RWPE2 (cell line): ENCODE measurements around the gene MYO7A.

Experiments used
- ATAC-seq: fragments of 200-7000 bp; cut with Tn5 transposase; 3 replicates; pipeline ENCODE4 v1.9.1; 2021; ENCODE audit warnings: low read depth
- DNase-seq: peaks from one replicate; pipeline ENCODE4 v3.0.0-alpha.2; 2020; ENCODE audit warnings: low spot score
- H3K27ac ChIP-seq: fragments of 450-650 bp; 2 replicates; pipeline ENCODE4 v1.5.1; 2017; ENCODE audit warnings: mild to moderate bottlenecking; ENCODE audit not compliant: poor library complexity, severe bottlenecking
- H3K27me3 ChIP-seq: fragments of 250-450 bp; sonication (Bioruptor Pico); 2 replicates; pipeline ENCODE4 v1.5.1; 2021; ENCODE audit warnings: mild to moderate bottlenecking, moderate library complexity; ENCODE audit not compliant: insufficient read depth, poor library complexity, severe bottlenecking
- H3K36me3 ChIP-seq: fragments of 250-450 bp; sonication (Bioruptor Pico); 2 replicates; pipeline ENCODE4 v1.5.1; 2020; ENCODE audit warnings: low read depth, mild to moderate bottlenecking, moderate library complexity
- H3K4me1 ChIP-seq: fragments of 250-450 bp; sonication (Bioruptor Pico); 2 replicates; pipeline ENCODE4 v1.5.1; 2021; ENCODE audit warnings: mild to moderate bottlenecking, moderate library complexity; ENCODE audit not compliant: insufficient read depth, poor library complexity, severe bottlenecking
- H3K4me3 ChIP-seq: fragments of 250-450 bp; sonication (Bioruptor Pico); 2 replicates; pipeline ENCODE4 v1.5.1; 2021; ENCODE audit warnings: mild to moderate bottlenecking, moderate library complexity; ENCODE audit not compliant: severe bottlenecking
- H3K9me3 ChIP-seq: fragments of 250-450 bp; sonication (Bioruptor Pico); 2 replicates; pipeline ENCODE4 v1.5.1; 2021; ENCODE audit warnings: mild to moderate bottlenecking, moderate library complexity; ENCODE audit not compliant: severe bottlenecking
- TF ChIP-seq, protein P1 (sequence below): fragments of 450-650 bp; IDR thresholded peaks from one replicate; pipeline ENCODE4 v1.5.1; 2017; ENCODE audit warnings: mild to moderate bottlenecking, moderate library complexity; ENCODE audit not compliant: poor library complexity, severe bottlenecking

Gene MYO7A

DNA sequence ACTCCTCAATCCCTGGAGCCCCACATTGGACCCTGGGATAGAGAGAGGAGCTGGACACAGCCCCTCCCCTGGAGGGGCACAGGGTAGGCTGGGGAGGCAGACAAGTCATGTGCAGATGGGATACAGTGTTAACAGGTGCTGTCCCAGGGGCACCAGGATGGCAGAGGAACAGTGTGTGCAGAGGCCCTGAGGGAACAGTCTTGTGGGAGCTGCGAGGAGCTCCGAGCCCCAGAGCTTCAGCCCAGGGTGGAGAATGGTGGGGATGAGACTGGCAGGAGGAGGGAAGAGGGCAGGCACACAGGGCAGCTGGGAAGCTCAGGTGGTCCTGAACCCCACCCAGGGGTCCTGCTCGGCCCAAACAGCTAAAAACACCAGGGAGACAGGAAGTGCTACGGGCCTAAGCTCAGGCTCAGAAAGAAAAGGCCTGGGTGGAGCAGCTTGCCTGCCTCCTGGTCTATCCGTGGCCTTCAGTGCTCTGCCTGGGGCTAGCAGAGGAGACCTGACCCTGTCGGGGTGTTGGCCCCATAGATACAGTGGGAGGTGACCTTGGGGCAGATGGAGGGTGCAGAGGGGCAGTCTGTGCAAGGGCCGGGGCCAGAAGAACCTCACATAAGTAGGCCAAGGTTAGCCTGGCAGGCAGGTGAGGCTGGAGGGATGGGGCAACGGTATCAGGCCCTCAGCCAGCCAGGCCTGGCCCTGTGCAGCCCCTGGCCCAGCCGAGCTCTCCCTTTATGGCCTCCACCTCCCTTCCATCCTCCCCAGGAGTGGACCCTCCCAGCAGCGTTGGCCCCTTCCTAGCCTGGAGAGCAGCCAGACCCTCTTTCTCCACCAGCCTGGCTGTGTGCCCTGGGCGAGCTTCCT is 45.8 kb upstream of the MYO7A start:
- no peak overlapping the region for H3K4me3 ChIP-seq
- no peak overlapping the region for H3K27ac ChIP-seq
- ATAC-seq = no peak
- H3K9me3 ChIP-seq = no peaks in the 10 kb centered on the region
- H3K27me3 ChIP-seq = no peaks in the 10 kb centered on the region
- no peaks in the 10 kb centered on the region for H3K36me3 ChIP-seq
- TF ChIP-seq, protein P1, sequence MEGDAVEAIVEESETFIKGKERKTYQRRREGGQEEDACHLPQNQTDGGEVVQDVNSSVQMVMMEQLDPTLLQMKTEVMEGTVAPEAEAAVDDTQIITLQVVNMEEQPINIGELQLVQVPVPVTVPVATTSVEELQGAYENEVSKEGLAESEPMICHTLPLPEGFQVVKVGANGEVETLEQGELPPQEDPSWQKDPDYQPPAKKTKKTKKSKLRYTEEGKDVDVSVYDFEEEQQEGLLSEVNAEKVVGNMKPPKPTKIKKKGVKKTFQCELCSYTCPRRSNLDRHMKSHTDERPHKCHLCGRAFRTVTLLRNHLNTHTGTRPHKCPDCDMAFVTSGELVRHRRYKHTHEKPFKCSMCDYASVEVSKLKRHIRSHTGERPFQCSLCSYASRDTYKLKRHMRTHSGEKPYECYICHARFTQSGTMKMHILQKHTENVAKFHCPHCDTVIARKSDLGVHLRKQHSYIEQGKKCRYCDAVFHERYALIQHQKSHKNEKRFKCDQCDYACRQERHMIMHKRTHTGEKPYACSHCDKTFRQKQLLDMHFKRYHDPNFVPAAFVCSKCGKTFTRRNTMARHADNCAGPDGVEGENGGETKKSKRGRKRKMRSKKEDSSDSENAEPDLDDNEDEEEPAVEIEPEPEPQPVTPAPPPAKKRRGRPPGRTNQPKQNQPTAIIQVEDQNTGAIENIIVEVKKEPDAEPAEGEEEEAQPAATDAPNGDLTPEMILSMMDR = no peak
- peak; percentile 34 for DNase-seq
- no peaks in the 10 kb centered on the region for H3K4me1 ChIP-seq

DNA sequence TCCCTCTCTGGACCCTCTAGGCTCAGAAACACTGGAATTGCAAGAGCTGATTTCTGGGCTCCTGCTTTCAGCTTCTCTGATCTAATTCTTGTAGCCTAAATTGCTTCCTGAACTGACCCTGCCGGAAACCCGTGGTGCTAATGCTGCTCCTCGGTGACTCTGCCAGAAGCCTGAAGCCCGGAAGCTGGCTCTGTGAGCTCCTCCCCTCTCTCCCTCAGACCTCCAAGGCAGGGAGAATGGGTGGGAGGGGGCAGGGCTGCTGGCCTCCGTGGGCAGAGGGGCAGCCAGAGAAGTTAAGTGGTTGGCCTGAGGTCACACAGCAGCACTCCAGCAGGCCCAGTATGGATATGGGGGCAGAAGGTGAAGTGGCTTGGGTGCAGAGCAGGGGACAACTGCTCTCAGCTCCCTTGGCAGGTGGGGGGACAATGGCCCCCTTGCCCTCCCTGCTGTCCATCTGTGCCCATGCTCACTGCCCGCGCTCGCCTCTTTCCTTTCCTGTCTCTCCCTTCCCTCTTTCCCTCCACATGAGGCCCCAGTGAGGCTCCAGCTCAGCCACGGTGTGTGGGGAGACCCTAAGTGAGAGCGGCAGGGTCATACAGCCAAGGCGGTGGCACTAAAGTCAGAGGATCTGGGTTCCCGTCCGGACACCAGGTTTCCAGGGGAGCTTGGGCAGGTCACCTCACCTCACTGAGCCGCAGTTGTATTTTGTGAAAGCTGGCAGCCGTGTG is 45.0 kb upstream of the MYO7A start:
- Histone ChIP-seq H3K4me3 (no peak overlapping the region), H3K9me3 (no peaks in the 10 kb centered on the region), H3K27me3 (no peaks in the 10 kb centered on the region), H3K36me3 (no peaks in the 10 kb centered on the region), H3K4me1 (no peaks in the 10 kb centered on the region), H3K27ac (no peak overlapping the region)
- ATAC-seq = no peak
- DNase-seq = peak; percentile 49
- TF ChIP-seq, protein P1 = no peak

DNA sequence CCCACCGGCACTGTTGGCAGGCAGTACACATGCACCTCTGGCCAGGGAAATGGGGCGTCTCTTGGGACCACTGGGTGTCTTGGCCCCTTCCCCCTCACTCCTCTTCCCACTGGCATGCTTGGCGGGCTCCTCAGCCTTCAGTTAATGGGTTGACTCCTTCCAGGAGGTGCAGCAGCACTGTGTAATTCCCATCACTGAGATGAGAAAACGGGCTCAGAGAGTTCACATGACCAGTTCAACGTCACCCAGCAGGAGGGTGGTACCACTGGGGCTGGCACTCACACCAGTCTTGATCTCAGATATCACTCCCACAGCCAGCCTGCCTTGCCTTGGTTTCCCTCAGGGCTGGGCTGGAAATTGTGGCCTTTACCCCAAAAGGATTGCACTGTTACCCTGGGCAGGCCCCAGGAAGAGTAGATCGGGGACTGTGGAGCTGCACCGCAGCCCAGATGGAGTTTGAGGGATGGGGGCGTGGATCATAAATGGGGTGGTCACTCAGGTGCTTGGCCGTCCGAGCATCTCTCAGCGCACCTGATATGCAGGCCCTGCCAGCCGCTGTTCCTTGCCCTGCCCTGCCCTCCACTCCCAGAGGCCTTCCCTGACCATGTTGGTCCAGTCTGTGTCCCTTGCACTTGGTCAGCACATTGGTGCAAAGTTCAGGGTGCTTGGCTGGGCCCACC is 44.3 kb upstream of the MYO7A start:
- Histone ChIP-seq H3K4me3 (no peak overlapping the region), H3K27ac (no peak overlapping the region)

DNA sequence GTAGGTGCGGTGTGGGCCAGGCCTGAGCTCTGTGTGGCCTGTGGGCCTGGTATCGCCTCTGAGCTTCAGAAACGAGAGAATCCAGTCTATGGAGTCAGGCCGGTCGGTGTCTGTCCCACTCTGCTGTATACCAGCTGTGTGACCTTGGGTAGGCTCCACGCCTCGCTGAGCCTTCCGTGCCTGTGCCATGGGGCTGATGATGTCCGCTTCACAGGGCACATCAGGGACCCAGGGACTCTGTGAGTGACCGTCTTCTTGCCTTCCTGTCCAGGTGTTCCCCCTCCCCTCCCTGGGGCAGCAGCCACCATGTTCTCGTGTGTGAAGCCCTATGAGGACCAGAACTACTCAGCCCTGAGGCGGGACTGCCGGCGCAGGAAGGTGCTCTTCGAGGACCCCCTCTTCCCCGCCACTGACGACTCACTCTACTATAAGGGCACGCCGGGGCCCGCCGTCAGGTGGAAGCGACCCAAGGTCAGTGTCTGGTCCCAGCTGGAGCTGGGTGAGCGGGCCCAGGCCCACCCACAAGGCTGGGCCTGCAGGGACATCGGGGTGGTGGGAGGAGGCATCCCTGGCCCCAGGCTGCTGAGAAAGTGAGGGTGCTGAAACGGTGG is 43.4 kb upstream of the MYO7A start:
- no peak overlapping the region for H3K4me3 ChIP-seq
- no peaks in the 10 kb centered on the region for H3K9me3 ChIP-seq
- TF ChIP-seq, protein P1 = no peak
- DNase-seq (peak; percentile 46), ATAC-seq (no peak)
- no peaks in the 10 kb centered on the region for H3K36me3 ChIP-seq
- no peak overlapping the region for H3K27ac ChIP-seq
- H3K27me3 ChIP-seq = no peaks in the 10 kb centered on the region
- no peaks in the 10 kb centered on the region for H3K4me1 ChIP-seq

More for the DNA sequence above, 44.3 kb upstream of the MYO7A start:
- DNase-seq = peak; percentile 45
- H3K36me3 ChIP-seq = no peaks in the 10 kb centered on the region
- ATAC-seq = no peak
- H3K4me1 ChIP-seq = no peaks in the 10 kb centered on the region
- H3K9me3 ChIP-seq = no peaks in the 10 kb centered on the region
- no peaks in the 10 kb centered on the region for H3K27me3 ChIP-seq
- TF ChIP-seq, protein P1 = no peak
